Measurements from ENCODE around the gene CACNA2D2.

DNA sequence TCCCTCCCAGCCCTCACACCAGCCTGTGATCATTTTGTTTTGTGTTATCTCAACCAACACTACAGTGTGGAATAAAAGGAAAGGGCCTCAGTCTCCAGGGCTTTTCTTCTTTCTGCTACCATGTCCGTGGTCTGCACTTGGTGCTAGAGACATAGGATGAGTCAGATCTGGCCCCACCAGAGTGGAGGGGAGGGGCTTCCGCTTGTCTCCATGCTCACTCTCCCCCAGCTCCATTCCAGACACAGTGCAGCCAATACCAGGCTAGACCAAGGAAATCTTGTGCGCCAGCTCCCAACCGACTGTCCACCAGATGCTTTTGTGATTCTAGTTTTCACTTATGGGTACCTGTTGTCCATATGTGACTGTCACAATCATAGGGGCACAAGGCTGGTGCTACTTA is 92.2 kb downstream of the CACNA2D2 start:
- TF ChIP-seq, protein P1, sequence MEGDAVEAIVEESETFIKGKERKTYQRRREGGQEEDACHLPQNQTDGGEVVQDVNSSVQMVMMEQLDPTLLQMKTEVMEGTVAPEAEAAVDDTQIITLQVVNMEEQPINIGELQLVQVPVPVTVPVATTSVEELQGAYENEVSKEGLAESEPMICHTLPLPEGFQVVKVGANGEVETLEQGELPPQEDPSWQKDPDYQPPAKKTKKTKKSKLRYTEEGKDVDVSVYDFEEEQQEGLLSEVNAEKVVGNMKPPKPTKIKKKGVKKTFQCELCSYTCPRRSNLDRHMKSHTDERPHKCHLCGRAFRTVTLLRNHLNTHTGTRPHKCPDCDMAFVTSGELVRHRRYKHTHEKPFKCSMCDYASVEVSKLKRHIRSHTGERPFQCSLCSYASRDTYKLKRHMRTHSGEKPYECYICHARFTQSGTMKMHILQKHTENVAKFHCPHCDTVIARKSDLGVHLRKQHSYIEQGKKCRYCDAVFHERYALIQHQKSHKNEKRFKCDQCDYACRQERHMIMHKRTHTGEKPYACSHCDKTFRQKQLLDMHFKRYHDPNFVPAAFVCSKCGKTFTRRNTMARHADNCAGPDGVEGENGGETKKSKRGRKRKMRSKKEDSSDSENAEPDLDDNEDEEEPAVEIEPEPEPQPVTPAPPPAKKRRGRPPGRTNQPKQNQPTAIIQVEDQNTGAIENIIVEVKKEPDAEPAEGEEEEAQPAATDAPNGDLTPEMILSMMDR (IDR thresholded peaks at IDR 0.05) = no peak
- no peak for TF ChIP-seq POLR2A (IDR thresholded peaks at IDR 0.05)

All from body of pancreas (tissue), 4 donors.